ENCODE measurements around the gene MARK4. TPM values are rescaled to one million over a fixed set of nuclear protein-coding genes. Genes with fewer than 3 reads are reported as not detected.

Gene MARK4
- total RNA-seq, 2 experiments from 2014 or later = 18.1 to 19.8 TPM

- H3K36me3 ChIP-seq (ENCODE audit: insufficient read depth, low read length) = peaks cover 2% of the 10 kb centered on the region
- Mint-ChIP-seq H3K9me3 (no peaks in the 10 kb centered on the region), H3K4me3 (peak overlapping the region; percentile 90), H3K27me3 (no peaks in the 10 kb centered on the region), H3K36me3 (ENCODE audit: low read depth) (no peaks in the 10 kb centered on the region), H3K4me1 (ENCODE audit: low read depth) (peaks cover 41% of the 10 kb centered on the region), H3K27ac (peak overlapping the region; percentile 28)
- no peaks in the 10 kb centered on the region for H3K27me3 ChIP-seq (ENCODE audit: control insufficient read depth in 1 of 2, insufficient read depth in 2 of 2, low read length in 2 of 2)
- POLR2A ChIA-PET = no interaction called here
- no peaks in the 10 kb centered on the region for H3K9me3 ChIP-seq (ENCODE audit: control insufficient read depth in 1 of 2, insufficient read depth in 1 of 2, low read length in 2 of 2)
- TF ChIP-seq CTCF (IDR thresholded peaks at IDR 0.05) = no peak
- CTCF ChIA-PET = no interaction called here
- H3K4me3 ChIP-seq (ENCODE audit: low read length) = peak overlapping the region; percentile 0
- DNase-seq = peak in 3 of 14 experiments; percentile 17 to 51 (median 19)
- peaks cover 52% of the 10 kb centered on the region for H3K4me1 ChIP-seq (ENCODE audit: insufficient read depth, low read length)
- intact Hi-C loops (cut with DNase I, micrococcal nuclease) = loop anchor here in 1 of 2 experiments (5.0 to 10.0 kb wide), 5 partner anchors 76 to 464 kb away; partner anchors contain the start of genes BLOC1S3, POLR1G, PPP1R13L and PPP1R37
- no peak overlapping the region for H3K27ac ChIP-seq (ENCODE audit: low read depth in 1 of 2, low read length in 2 of 2)
- no peak for ATAC-seq (ENCODE audit: poor library complexity)
These were observed 2.4 kb downstream of the MARK4 start for GRCh38 chr19:45253396-45254027.

- H3K27ac ChIP-seq (ENCODE audit: low read depth in 1 of 2, low read length in 2 of 2) = no peak overlapping the region
- POLR2A ChIA-PET = no interaction called here
- peaks cover 37% of the 10 kb centered on the region for H3K4me1 Mint-ChIP-seq (ENCODE audit: low read depth)
These were observed 3.0 kb downstream of the MARK4 start for GRCh38 chr19:45254044-45254531.

GRCh38 chr19:45255611-45256157 lies 4.6 kb downstream of the MARK4 start:
- H3K4me1 ChIP-seq (ENCODE audit: insufficient read depth, low read length) = peaks cover 38% of the 10 kb centered on the region
- ChIA-PET POLR2A (no interaction called here), CTCF (no interaction called here)
- H3K27ac ChIP-seq (ENCODE audit: low read depth in 1 of 2, low read length in 2 of 2) = no peak overlapping the region
- ATAC-seq (ENCODE audit: poor library complexity) = no peak
- no peak overlapping the region for H3K4me3 ChIP-seq (ENCODE audit: low read length)
- Mint-ChIP-seq H3K27me3 (no peaks in the 10 kb centered on the region), H3K36me3 (ENCODE audit: low read depth) (peaks cover under 1% of the 10 kb centered on the region), H3K4me1 (ENCODE audit: low read depth) (peaks cover 34% of the 10 kb centered on the region), H3K9me3 (no peaks in the 10 kb centered on the region), H3K27ac (no peak overlapping the region), H3K4me3 (no peak overlapping the region)
- H3K36me3 ChIP-seq (ENCODE audit: insufficient read depth, low read length) = peaks cover 5% of the 10 kb centered on the region
- H3K9me3 ChIP-seq (ENCODE audit: control insufficient read depth in 1 of 2, insufficient read depth in 1 of 2, low read length in 2 of 2) = no peaks in the 10 kb centered on the region
- TF ChIP-seq CTCF (IDR thresholded peaks at IDR 0.05) = no peak
- no peaks in the 10 kb centered on the region for H3K27me3 ChIP-seq (ENCODE audit: control insufficient read depth in 1 of 2, insufficient read depth in 2 of 2, low read length in 2 of 2)
- intact Hi-C loops (cut with DNase I, micrococcal nuclease) = loop anchor here in 1 of 2 experiments (10.0 kb wide), 1 partner anchor 149 kb away; the partner anchor contains the start of genes POLR1G and PPP1R13L
- no peak for DNase-seq

More at GRCh38 chr19:45254044-45254531, 3.0 kb downstream of the MARK4 start:
- Mint-ChIP-seq H3K36me3 (ENCODE audit: low read depth) (no peaks in the 10 kb centered on the region), H3K27me3 (no peaks in the 10 kb centered on the region), H3K9me3 (no peaks in the 10 kb centered on the region), H3K4me3 (peak overlapping the region; percentile 90), H3K27ac (peak overlapping the region; percentile 28)
- TF ChIP-seq CTCF (IDR thresholded peaks at IDR 0.05) = no peak
- Histone ChIP-seq H3K36me3 (ENCODE audit: insufficient read depth, low read length) (peaks cover 5% of the 10 kb centered on the region), H3K4me3 (ENCODE audit: low read length) (no peak overlapping the region), H3K9me3 (ENCODE audit: control insufficient read depth in 1 of 2, insufficient read depth in 1 of 2, low read length in 2 of 2) (no peaks in the 10 kb centered on the region), H3K27me3 (ENCODE audit: control insufficient read depth in 1 of 2, insufficient read depth in 2 of 2, low read length in 2 of 2) (no peaks in the 10 kb centered on the region), H3K4me1 (ENCODE audit: insufficient read depth, low read length) (peaks cover 46% of the 10 kb centered on the region)
- DNase-seq (peak in 2 of 14 experiments; percentile 35 to 52), ATAC-seq (ENCODE audit: poor library complexity) (no peak)
- CTCF ChIA-PET = no interaction called here
- intact Hi-C loops (cut with DNase I, micrococcal nuclease) = loop anchor here in 1 of 2 experiments (5.0 to 10.0 kb wide), 5 partner anchors 77 to 463 kb away; partner anchors contain the start of genes BLOC1S3, POLR1G, PPP1R13L and PPP1R37

Measured in CD4-positive, alpha-beta T cell (primary cell).